NCI-H748 treated with DMSO at 0.1 percent for 48 hours (cell line): ENCODE data around the gene NPPA.

Experiments used
- DNase-seq: peaks from one replicate; lab custom pipeline; 2025; lab: John Stamatoyannopoulos, UW

The NPPA gene

DNA sequence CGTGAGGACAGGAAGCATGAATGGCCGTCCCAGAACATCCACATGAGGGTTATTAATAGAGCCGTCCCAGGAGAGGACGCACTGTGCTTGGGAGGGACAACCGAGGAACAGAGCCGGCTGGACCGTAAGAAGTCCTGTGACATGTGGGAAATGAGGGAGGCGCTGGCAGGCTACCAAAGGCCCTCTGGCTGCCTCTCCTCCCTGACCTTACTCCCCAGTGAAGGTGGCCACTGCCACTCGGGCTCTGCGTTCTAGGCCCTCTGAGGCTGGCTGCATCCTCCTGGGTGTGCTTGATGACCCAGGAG is 26.6 kb upstream of the NPPA start:
- DNase-seq: no peak

DNA sequence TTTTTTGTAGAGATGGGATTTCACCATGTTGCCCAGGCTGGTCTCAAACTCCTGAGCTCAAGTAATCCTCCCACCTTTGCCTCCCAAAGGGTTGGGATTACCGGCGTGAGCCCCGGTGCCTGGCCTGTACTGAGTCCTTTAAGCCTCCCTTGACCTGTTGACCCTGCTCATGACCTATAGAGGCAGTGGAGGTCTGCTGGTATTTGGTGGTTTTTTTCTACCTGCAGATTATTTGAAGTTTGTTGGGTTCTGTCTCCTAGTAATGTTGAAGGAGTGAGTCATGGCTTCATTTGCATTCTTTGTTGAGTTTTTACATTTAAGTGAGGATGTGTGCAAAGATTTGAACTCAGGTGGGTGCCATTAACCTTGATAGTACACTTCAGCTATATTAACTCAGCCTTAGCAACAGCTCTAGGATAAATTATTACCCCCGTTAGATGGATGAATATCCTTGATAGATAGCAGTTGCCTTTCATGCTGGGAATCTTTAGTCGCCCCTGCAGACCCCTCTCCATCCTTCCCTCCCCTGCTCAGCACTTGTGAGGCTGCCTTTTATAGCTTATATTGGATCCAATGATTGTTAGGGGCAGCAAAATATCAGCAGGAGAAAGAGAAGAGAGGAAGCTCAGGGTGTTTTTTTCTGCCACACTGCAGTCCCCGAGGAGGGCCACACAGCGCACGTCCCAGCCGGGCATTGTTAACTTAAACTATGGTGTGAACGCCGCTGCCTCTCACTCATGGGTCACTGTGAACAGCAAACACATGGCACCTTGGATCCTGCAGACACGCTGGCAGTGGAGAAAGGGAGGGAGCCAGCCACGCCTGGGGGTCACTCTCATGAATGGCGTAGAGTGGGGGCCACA is 26.0 kb upstream of the NPPA start:
- no peak for DNase-seq

DNA sequence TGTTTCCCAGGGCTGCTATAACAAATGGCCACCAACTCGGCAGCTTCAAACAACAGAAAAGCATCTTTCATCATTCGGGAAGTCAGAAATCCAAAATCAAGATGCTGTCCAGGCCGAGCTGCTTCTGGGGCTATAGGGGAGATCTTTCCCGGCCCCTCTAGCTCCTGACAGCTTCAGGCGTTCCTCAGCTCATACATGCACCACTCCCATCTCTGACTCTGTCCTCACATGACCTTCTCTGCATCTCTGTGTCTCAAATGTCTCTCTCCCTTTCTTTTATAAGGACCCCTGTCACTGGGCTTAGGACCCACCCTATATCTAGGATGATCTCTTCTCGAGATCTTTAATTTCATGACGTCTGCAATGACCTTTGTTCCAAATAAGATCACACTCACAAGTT is 25.0 kb upstream of the NPPA start:
- no peak for DNase-seq

DNA sequence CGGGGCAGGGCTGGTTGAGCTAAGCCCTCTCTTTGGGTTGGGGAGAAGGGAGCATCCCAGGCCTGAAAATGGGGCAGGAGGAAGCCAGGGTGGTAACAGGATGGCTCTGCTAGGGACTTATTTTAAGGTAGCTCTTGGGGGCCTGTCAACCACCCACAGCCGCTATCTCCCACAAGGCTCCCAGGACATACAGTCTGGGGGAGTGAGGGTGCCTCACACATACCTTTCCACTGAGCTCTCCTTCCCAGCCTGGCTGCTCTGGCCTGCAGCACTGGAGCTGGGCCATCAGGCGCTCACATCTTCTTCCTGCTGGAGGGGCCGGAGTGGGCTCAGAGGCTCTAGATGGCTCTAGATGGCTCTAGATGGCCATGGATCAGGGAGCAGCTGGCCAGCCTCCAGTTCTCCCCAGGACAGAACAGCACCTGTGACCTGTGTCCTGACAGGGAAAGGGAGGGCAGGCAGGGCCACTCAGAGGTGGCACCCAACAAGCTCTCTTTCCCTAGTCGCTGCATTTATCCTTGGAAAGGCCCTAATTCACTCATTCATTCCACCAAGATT is 22.1 kb upstream of the NPPA start:
- DNase-seq: no peak

DNA sequence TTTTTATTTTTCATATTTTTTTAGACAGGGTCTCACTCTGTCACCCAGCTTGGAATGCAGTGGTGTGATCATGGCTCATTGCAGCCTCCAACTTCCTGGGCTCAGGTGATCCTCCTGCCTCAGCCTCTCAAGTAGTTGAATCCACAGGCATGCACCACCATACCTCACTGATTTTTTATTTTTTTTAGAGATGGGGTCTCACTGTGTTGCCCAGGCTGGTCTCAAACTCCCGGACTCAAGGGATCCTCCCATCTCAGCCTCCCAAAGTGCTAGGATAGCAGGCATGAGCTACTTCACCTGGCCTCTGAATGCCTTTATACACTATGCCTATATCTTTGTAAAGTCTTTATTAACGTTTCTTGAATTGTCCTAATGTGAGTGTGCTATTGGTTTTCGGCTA is 21.5 kb upstream of the NPPA start:
- no peak for DNase-seq

DNA sequence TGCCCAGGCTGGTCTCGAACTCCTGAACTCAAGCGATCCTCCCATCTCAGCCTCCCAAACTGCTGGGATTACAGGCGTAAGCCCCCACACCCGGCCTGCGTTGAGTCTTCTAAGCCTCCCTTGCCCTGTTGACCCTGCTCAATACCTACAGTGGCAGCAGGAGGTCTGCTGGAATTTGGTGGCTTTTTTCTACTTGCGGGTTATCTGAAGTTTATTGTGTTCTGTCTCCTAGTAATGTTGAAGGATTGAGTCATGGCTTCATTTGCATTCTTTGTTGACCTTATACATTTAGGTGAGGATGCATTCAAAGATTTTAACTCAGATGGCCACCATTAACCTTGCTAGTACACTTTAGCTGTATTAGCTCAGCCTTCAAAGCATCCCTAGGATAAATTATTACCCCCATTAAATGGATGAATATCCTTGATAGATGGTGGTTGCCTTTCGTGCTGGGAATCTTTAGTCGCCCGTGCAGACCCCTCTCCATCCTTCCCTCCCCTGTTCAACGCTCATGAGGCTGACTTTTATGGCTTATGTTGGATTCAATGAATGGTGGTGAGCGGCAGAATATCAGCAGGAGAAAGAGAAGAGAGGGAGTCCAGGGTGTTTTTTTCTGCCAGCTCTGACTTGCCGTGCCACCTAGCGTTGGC is 20.9 kb upstream of the NPPA start:
- DNase-seq: no peak

DNA sequence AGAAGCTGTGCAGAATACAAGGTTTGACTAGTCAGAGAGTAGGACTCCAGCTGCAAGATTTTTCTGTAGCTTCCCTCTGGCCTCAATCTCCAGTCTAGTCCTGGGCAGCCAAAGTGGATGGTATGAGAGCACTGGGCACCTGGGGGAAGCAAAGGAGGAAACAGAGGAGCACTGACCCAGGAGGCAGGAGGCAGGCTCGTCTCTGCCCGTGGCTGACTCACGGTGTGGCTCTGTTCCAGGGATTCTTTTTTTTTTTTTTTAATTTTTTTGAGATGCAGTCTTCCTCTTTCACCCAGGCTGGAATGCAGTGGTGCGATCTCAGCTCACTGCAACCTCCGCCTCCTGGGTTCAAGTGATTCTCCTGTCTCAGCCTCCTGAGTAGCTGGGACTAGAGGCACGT is 15.3 kb upstream of the NPPA start:
- no peak for DNase-seq

DNA sequence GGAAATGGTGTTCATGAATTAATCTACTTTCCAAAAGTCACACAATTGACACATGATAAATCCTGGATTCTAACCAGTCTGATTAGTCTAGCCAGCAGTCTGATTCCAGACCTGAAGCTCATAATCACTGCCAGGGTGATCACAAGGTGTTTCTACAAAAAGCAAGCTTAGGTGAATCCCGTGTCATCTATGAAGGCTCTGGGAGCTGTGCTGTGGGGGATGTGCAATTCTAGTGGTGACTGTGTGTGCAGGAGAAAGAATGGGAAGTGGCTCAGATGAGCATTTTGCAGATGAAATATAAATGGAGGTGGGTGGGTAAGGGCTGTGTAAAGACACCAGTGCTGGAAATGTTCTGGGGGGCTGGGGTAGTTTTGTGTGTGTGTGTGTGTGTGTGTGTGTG is 13.0 kb upstream of the NPPA start:
- no peak for DNase-seq

DNA sequence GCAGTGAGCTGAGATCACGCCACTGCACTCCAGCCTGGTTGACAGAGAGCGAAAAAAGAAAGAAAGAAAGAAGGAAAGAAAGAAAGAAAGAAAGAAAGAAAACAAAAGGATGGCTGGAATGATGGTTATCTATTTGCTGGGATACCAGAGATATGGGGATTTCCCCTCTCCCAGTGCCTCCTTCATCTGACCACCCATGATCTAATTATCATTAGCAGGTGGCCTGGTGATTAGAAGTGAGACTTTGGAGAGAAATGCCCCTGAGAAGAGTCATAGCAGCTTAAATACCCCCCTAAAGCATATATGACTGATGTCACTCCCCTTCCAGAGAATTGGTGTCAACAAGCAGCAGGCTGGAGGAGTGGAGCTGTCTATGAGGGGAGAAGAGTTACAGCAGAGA is 12.5 kb upstream of the NPPA start:
- DNase-seq: no peak

DNA sequence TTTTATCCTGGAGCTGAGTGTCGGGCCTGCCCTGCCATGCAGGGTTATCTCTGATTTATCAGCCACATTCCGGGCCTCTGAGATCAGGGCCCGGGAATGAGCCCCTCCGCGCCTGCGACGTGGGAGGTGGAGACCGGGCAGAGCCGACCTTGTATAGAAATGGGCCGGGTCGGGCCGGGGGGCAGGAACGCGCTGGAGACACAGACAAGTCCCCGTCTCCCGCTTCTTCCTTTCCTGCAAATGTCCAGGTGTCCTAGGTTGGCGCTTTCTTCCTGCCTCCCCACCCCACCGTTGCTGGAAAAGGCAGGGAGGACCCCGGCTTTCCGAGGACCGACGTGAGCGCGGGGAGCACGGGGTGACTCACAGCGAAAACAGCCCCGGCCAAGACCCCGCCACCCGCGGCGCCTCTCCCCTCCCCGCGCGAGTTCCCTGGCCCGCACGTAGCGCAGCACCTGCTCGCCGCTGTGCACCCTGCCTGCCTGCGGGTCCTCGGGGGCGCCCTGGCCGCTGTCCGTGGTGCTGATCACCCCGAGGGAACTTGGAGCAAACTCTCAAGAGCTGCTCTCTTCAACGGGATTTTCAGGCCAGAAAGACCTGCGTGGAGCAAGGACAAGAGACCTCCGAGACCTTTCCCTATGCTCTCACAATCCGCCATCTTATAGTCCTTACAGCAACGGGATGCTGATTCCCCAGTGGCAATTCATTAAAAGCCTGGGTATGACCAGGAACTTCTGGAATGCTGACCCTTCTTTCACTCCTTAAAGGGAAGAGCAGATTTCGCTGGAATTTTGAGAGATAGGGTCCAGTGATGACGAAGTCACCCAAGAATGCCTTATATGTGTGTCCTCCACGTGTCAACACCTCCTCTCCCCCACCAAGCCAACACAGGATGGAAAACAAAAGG is 11.6 kb upstream of the NPPA start:
- DNase-seq: no peak

DNA sequence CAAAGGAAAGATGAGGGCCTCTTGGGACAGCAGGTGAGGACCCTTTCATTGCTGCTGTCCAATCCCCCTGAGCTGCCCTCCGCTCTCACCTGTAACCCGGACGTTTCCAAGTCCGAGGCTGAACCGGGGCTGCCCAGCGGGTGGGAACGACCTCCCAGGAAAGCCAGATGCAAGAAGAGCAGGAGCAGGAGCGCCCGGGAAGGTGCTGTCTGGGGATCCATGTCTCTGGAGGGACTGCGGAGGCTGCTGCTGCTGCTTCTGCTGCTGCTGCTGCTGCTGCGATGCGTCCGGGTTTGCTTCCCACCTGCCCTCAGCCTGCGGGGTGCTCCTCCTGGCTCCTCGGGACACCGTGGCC is 11.0 kb upstream of the NPPA start, which contains the start of gene NPPB:
Gene NPPB (minus strand): TSS at position 333 of the 355 bp plus-strand sequence. CDS start 112 bp downstream, at position 221.
- DNase-seq: no peak

DNA sequence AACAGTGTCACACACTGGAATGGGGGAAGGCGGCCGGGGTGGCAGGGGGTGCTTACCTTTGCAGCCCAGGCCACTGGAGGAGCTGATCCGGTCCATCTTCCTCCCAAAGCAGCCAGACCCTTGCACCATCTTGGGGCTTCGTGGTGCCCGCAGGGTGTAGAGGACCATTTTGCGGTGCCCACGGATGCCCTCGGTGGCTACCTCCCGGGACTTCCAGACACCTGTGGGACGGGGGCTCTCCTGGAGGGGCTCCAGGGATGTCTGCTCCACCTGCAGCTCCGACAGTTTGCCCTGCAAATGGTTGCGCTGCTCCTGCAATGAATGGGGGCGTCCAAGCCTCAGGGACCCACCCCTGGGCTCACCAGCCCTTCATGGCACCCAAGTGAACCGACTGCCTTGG is 10.6 kb upstream of the NPPA start:
- no peak for DNase-seq

DNA sequence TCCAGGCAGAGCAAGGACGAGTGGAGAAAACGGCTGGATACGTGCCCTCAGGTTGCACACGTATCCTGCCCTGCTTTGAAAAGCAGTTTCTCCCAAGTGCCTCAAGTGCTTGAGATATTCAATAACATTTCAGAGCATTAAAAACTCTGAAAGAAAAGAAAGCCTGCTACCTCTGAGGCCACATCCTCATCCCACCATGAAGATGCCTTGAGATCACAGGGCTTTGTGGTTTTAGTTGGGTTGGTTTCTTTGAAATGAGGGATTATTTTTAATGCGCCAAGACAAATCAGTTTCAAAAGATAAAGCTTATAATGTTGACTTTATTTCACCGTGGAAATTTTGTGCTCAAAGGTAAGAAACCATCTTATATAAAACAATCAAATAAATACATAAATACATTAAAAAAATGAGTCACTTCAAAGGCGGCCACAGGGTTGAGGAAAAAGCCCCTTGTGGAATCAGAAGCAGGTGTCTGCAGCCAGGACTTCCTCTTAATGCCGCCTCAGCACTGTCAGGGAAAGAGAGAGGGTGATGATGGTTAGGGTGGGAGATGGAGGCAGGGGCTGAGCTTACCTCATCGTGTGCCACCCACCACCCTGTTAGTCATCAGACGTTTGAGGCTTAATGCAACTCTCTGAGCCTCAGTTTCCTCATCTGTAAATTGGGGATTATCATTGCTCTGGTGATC is 9.7 kb upstream of the NPPA start:
- DNase-seq: no peak

DNA sequence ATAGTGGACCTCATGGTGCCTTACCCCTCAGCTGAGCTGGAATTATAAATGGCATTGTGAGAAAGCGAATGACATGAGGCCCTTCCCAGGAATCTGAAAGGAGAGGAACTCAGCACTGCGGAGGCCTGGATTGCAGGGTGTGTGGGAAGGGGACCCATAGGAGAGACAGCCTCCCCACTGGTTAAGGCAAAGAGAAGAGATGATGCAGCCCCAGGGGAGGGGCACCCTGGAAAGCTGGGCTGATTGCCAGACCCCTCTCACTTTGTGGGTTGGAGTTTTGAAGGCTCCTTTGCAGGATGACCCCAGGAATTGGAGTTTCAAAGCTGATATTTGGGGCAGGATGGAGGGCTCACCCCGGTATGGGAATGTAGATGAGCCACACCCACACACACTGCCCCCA is 9.1 kb upstream of the NPPA start:
- no peak for DNase-seq

DNA sequence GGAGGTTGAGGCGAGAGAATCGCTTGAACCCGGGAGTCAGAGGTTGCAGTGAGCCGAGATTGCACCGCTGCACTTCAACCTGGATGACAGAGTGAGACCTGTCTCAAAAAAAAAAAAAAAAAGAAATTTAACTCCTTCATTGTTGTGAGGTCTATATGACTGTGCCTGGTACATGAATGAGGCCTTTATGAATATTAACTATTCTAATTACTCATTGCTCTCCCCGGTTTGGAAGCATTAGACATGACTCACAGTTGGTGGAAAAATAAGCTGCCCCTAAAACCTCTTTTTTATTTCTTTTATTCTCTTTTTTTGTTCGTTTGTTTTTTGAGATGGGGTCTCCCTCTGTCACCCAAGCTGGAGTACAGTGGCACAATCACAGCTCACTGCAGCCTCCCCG is 7.8 kb upstream of the NPPA start:
- DNase-seq: no peak

DNA sequence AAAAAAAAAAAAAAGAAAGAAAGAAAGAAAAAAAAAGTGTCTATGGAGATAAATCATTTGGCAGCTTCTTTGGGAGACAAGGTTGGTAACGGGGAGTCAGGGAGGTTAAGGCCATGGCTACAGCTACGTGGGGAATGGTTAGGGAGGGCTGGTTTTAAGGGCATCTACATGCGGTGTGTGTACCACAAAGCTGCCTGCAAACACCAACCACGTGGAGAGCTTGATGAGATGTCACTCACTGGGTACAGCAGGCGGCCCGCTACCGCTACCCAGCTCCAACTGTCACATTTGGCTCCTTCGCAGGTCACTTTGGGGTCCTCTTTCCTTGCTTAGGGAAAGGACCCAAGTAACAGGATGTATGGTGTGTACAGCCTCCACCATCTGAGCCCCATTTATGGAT is 6.9 kb upstream of the NPPA start:
- no peak for DNase-seq

DNA sequence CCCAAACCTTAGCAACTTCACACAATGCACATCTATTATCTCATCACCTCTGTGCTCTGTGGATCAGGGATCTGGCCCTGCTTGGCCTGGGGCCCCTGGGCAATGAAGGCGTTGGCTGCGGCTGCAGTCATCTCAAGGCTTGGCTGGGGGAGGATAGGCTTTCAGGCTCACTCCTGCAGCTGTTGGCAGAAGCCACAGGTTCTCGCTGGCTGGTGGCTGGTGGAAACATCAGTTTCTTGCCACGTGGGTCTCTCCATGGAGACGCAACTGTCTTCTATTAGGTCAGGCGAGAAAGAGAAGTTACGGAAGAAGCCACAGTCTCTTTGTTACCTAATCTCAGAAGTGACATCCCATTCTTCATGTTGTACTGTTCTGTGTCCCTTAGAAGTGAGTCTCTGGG is 3.6 kb upstream of the NPPA start:
- DNase-seq: no peak

DNA sequence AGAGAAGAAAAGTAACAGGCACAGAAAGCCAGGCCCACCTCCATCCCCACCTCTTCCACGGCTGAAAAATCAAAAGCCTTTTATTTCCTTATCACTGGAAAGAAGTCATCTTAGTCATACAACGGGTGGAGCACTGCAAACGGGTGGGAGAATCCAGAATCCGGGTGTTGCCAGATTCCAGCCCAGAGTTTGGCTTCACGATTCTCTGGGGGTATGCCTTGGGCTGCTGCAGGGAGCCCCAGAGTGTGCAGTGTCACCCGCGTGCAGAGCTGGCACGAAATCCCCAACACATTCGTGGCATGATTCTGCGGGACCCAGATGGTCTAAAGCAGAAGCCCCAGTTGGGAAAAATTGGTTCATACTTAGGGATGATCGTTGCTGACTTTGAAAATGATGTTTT is 2.6 kb upstream of the NPPA start:
- no peak for DNase-seq

DNA sequence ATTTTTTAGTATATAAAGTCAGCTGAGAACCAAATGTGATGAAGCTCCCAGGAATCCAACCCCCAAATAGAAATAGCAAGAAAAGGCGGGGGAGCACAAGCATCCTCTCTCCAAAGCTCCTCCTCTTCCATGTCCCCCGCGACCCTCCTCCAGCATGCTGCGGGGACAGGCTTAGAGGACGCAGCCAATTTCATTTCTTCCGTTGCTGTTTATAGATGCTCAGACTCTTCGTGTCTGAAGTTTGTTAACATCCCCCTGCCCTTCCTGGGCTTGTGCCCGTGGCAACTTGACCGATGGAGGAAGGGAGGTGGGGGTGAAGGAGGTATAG is 754 bp upstream of the NPPA start:
- DNase-seq: no peak

DNA sequence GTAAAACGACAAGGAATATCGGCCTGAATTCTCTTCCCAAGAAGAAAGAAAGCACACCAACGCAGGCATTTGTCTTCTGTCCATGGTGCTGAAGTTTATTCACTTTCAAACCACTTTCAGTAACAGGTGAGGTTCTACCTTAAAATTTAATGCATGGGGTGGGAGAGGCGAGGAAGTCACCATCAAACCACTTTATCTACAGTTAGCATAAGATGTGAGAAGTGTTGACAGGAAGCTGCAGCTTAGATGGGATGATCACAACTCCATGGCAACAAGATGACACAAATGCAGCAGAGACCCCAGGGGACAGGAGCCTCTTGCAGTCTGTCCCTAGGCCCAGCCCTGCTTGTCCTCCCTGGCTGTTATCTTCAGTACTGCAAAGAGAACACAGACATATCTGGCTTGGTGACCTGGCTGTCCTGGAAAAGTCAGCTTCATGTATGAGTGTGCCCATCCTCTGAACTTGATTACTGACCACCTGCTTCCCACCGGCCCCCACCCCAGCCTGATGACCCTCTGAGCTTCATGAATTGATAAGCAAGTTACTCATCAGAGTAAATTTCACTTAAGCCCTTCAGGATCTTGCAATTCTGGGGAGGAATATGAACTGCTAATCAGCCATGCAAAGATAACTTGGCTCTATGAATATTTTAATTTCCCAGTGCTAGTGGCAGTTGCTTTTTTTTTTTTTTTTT is 1.8 kb downstream of the NPPA start:
- no peak for DNase-seq
